ENCODE results near the gene IL1RAPL1. TPM values are rescaled to one million over a fixed set of nuclear protein-coding genes. Genes with fewer than 3 reads are reported as not detected.

The IL1RAPL1 gene
- total and polyA plus RNA-seq, 2 donors (not counting 3 experiments of a cell fraction or from before 2014, with no cell fraction given) = 0.79 to 1.3 TPM

DNA sequence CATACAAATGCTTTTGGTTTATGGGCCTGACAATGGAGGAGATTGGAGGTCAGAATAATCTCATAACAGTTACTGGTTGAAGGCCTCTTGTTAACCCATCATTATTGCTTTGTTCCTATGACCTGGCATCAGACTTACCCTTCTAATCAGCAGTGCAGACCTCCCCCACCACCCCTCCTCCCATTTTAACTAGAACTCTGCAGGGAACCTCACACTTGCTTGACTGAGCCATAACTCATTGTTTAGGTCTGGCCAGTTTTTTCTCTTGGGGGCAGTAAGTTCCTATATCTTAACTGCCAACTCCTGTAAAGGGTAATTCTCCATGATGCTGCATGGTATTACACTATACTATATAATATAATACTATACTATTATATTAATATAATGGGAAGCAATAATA, 609.3 kb downstream of the IL1RAPL1 start:
- H3K4me3 ChIP-seq (replicated peaks in 1 of 3; ENCODE audit: insufficient read depth in 1 of 3, low read depth in 1 of 3, low read length in 3 of 3) = no peak overlapping the region
- no peaks in the 10 kb centered on the region for H3K4me1 ChIP-seq (ENCODE audit: control insufficient read depth, extremely low read depth, insufficient read depth, low read length)
- H3K9ac ChIP-seq (replicated peaks; ENCODE audit: extremely low read depth, insufficient read depth, low read length) = no peak overlapping the region
- H3K9me3 ChIP-seq (replicated peaks; ENCODE audit: control insufficient read depth, insufficient read depth, low read length) = no peaks in the 10 kb centered on the region
- H3K79me2 ChIP-seq (ENCODE audit: control insufficient read depth, insufficient read depth, low read length) = no peaks in the 10 kb centered on the region
- no peaks in the 10 kb centered on the region for H3K9me1 ChIP-seq (replicated peaks; ENCODE audit: control insufficient read depth, extremely low read depth, insufficient read depth, low read length)
- H3K27ac ChIP-seq (ENCODE audit: insufficient read depth, low read depth, low read length) = no peak overlapping the region
- H3K4me2 ChIP-seq (ENCODE audit: insufficient read depth, low read length) = no peak overlapping the region
- DNase-seq (ENCODE audit: low read depth, low spot score) = no peak
- dilution Hi-C loops (cut with MboI; ENCODE audit: extremely low pct_ligation_motif_present, low sequenced_read_pairs) = no loop called here
- no peaks in the 10 kb centered on the region for H4K20me1 ChIP-seq (replicated peaks; ENCODE audit: control insufficient read depth, extremely low read depth, insufficient read depth, low read length)
- H3K36me3 ChIP-seq (ENCODE audit: control insufficient read depth in 2 of 2, extremely low read depth in 1 of 2, insufficient read depth in 2 of 2, low read length in 2 of 2) = no peaks in the 10 kb centered on the region
- no peak overlapping the region for H2AFZ ChIP-seq (ENCODE audit: low read depth, low read length)
- TF ChIP-seq MYC (IDR thresholded peaks at IDR 0.05; ENCODE audit: low read depth, low read length) (no peak), POLR2A (IDR thresholded peaks at IDR 0.05; ENCODE audit: low read depth, low read length) (no peak), POLR2AphosphoS5 (IDR thresholded peaks at IDR 0.05; ENCODE audit: insufficient read depth, low read depth, low read length) (no peak), MAX (IDR thresholded peaks at IDR 0.05; ENCODE audit: insufficient read depth, insufficient read length) (no peak)
- CTCF ChIA-PET = no interaction called here
- intact Hi-C loops (cut with micrococcal nuclease) = no loop called here
- no peaks in the 10 kb centered on the region for H3K27me3 ChIP-seq (ENCODE audit: control insufficient read depth in 2 of 2, insufficient read depth in 2 of 2, low read length in 2 of 2)
- POLR2A ChIA-PET = no interaction called here
- no TSS peak for BruUV-seq (replicated peaks)
- FAIRE-seq = no peak

GRCh38 chrX:29215251-29215650, 628.0 kb downstream of the IL1RAPL1 start:
- dilution Hi-C loops (cut with MboI; ENCODE audit: extremely low pct_ligation_motif_present, low sequenced_read_pairs) = no loop called here
- H3K9me3 ChIP-seq (replicated peaks; ENCODE audit: control insufficient read depth, insufficient read depth, low read length) = no peaks in the 10 kb centered on the region
- CTCF ChIA-PET = no interaction called here
- no peak overlapping the region for H2AFZ ChIP-seq (ENCODE audit: low read depth, low read length)
- BruUV-seq (replicated peaks) = no TSS peak
- no peaks in the 10 kb centered on the region for H3K4me1 ChIP-seq (ENCODE audit: control insufficient read depth, extremely low read depth, insufficient read depth, low read length)
- H4K20me1 ChIP-seq (replicated peaks; ENCODE audit: control insufficient read depth, extremely low read depth, insufficient read depth, low read length) = no peaks in the 10 kb centered on the region
- DNase-seq (ENCODE audit: low read depth, low spot score) (no peak), FAIRE-seq (no peak)
- no peak overlapping the region for H3K4me3 ChIP-seq (replicated peaks in 1 of 3; ENCODE audit: insufficient read depth in 1 of 3, low read depth in 1 of 3, low read length in 3 of 3)
- H3K9ac ChIP-seq (replicated peaks; ENCODE audit: extremely low read depth, insufficient read depth, low read length) = no peak overlapping the region
- no peaks in the 10 kb centered on the region for H3K27me3 ChIP-seq (ENCODE audit: control insufficient read depth in 2 of 2, insufficient read depth in 2 of 2, low read length in 2 of 2)
- no peak overlapping the region for H3K4me2 ChIP-seq (ENCODE audit: insufficient read depth, low read length)
- intact Hi-C loops (cut with micrococcal nuclease) = no loop called here
- POLR2A ChIA-PET = no interaction called here
- no peaks in the 10 kb centered on the region for H3K9me1 ChIP-seq (replicated peaks; ENCODE audit: control insufficient read depth, extremely low read depth, insufficient read depth, low read length)
- no peak for TF ChIP-seq JUN (IDR thresholded peaks at IDR 0.05; ENCODE audit: borderline replicate concordance, insufficient read depth, insufficient read length, low read depth)
- TF ChIP-seq EZH2 (IDR thresholded peaks at IDR 0.05; ENCODE audit: borderline replicate concordance, low read depth, low read length, severe bottlenecking) = no peak
- TF ChIP-seq MYC (IDR thresholded peaks at IDR 0.05; ENCODE audit: low read depth, low read length) = no peak
- TF ChIP-seq MAX (IDR thresholded peaks at IDR 0.05; ENCODE audit: insufficient read depth, insufficient read length) = no peak
- TF ChIP-seq POLR2A (IDR thresholded peaks at IDR 0.05; ENCODE audit: low read depth, low read length) = no peak
- TF ChIP-seq GATA2 (IDR thresholded peaks at IDR 0.05; ENCODE audit: insufficient read depth, insufficient read length, low read depth, low read length) = no peak
- TF ChIP-seq FOS (IDR thresholded peaks at IDR 0.05; ENCODE audit: borderline replicate concordance, insufficient read depth, low read length) = no peak
- TF ChIP-seq, protein P1, sequence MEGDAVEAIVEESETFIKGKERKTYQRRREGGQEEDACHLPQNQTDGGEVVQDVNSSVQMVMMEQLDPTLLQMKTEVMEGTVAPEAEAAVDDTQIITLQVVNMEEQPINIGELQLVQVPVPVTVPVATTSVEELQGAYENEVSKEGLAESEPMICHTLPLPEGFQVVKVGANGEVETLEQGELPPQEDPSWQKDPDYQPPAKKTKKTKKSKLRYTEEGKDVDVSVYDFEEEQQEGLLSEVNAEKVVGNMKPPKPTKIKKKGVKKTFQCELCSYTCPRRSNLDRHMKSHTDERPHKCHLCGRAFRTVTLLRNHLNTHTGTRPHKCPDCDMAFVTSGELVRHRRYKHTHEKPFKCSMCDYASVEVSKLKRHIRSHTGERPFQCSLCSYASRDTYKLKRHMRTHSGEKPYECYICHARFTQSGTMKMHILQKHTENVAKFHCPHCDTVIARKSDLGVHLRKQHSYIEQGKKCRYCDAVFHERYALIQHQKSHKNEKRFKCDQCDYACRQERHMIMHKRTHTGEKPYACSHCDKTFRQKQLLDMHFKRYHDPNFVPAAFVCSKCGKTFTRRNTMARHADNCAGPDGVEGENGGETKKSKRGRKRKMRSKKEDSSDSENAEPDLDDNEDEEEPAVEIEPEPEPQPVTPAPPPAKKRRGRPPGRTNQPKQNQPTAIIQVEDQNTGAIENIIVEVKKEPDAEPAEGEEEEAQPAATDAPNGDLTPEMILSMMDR (IDR thresholded peaks at IDR 0.05; ENCODE audit: extremely low read depth in 1 of 2, insufficient read depth in 1 of 2, low read depth in 1 of 2, low read length in 2 of 2) = no peak
- TF ChIP-seq POLR2AphosphoS5 (IDR thresholded peaks at IDR 0.05; ENCODE audit: insufficient read depth, low read depth, low read length) = no peak
- H3K36me3 ChIP-seq (ENCODE audit: control insufficient read depth in 2 of 2, extremely low read depth in 1 of 2, insufficient read depth in 2 of 2, low read length in 2 of 2) = no peaks in the 10 kb centered on the region
- H3K79me2 ChIP-seq (ENCODE audit: control insufficient read depth, insufficient read depth, low read length) = no peaks in the 10 kb centered on the region
- H3K27ac ChIP-seq (ENCODE audit: insufficient read depth, low read depth, low read length) = no peak overlapping the region

Data from endothelial cell of umbilical vein (primary cell).